ENCODE data around the gene MYO5B. TPM values are rescaled to one million over a fixed set of nuclear protein-coding genes. Genes with fewer than 3 reads are reported as not detected.

MYO5B gene
- total and polyA plus RNA-seq, 10 of the 15 experiments (the other 5 are each of a cell fraction or from before 2014, with no cell fraction given): 2.5 to 4.5 (median 3.3) TPM

- Histone ChIP-seq H3K79me2 (ENCODE audit: control insufficient read depth, insufficient read depth, low read length) (no peaks in the 10 kb centered on the region), H3K4me1 (ENCODE audit: control insufficient read depth, insufficient read depth, low read length) (no peaks in the 10 kb centered on the region), H3K27me3 (replicated peaks in 1 of 2; ENCODE audit: control insufficient read depth in 2 of 2, insufficient read depth in 2 of 2, low read length in 1 of 2) (peaks cover 0 to 3% of the 10 kb centered on the region in 2 experiments; a peak in 1 of 4 replicates), H3K9ac (ENCODE audit: control insufficient read depth, insufficient read depth, low read length) (no peak overlapping the region), H4K20me1 (ENCODE audit: control insufficient read depth, insufficient read depth) (no peaks in the 10 kb centered on the region), H3K27ac (ENCODE audit: control insufficient read depth, insufficient read depth) (no peak overlapping the region), H3K9me3 (replicated peaks; ENCODE audit: control insufficient read depth, insufficient read depth, low read length) (no peaks in the 10 kb centered on the region; the same call in 2 of the 3 replicates), H3K4me2 (ENCODE audit: control insufficient read depth, insufficient read depth) (no peak overlapping the region), H3K4me3 (no peak overlapping the region), H2AFZ (ENCODE audit: control insufficient read depth, low read depth, low read length) (no peak overlapping the region), H3K36me3 (ENCODE audit: control insufficient read depth in 2 of 2, insufficient read depth in 2 of 2, low read length in 1 of 2) (no peaks in the 10 kb centered on the region)
- no peak for DNase-seq (ENCODE audit: low read depth, low spot score)
- CTCF ChIA-PET: interaction anchor here (1.8 kb wide), 1 partner anchor 13 kb away, joined by 5 read pairs; no protein-coding TSS in a partner anchor
- SMC1A ChIA-PET (ENCODE audit: uncharacterized antibody, unreplicated experiment): interaction anchor here (1.1 kb wide), 2 partner anchors 11 to 40 kb away, joined by 3 read pairs; no protein-coding TSS in a partner anchor
- no TSS peak for BruUV-seq (replicated peaks)
- intact Hi-C loops (cut with micrococcal nuclease; ENCODE audit: unreplicated experiment): no loop called here
- in situ Hi-C loops (cut with MboI): no loop called here
- RAD21 ChIA-PET (ENCODE audit: unreplicated experiment): interaction anchor here (1.0 kb wide), 1 partner anchor 16 kb away, joined by 3 read pairs; no protein-coding TSS in a partner anchor
- no peak for ATAC-seq
- no peak for FAIRE-seq
- 44% methylated on average over 2 of the region's 2 CpGs for WGBS (ENCODE audit: insufficient coverage, insufficient replicate concordance, low lambda C conversion rate, missing lambda C conversion rate)
- POLR2A ChIA-PET: no interaction called here
- no peak for TF ChIP-seq ZNF687 (IDR thresholded peaks at IDR 0.05)
- no peak for TF ChIP-seq JUND (IDR thresholded peaks at IDR 0.05; ENCODE audit: low read depth, low read length)
- TF ChIP-seq ZNF217 (IDR thresholded peaks at IDR 0.05): no peak
- no peak for TF ChIP-seq FOXM1 (IDR thresholded peaks at IDR 0.05; ENCODE audit: low read depth, low read length)
- TF ChIP-seq RB1 (IDR thresholded peaks at IDR 0.05; ENCODE audit: borderline replicate concordance): no peak
- no peak for TF ChIP-seq CBX3 (IDR thresholded peaks at IDR 0.05; ENCODE audit: borderline replicate concordance, low read depth)
- TF ChIP-seq EED (IDR thresholded peaks at IDR 0.05; ENCODE audit: low read depth): no peak
- TF ChIP-seq CBFB (IDR thresholded peaks at IDR 0.05; ENCODE audit: low read depth): no peak
- no peak for TF ChIP-seq TBL1XR1 (IDR thresholded peaks at IDR 0.05; ENCODE audit: low read depth, low read length)
- no peak for TF ChIP-seq E4F1 (IDR thresholded peaks at IDR 0.05; ENCODE audit: borderline replicate concordance, partially characterized antibody)
- TF ChIP-seq ESRRA (IDR thresholded peaks at IDR 0.05; ENCODE audit: low read length): no peak
- TF ChIP-seq SIX5 (IDR thresholded peaks at IDR 0.05; ENCODE audit: low read depth, low read length, severe bottlenecking): no peak
- no peak for TF ChIP-seq ZNF24 (IDR thresholded peaks at IDR 0.05)
- no peak for TF ChIP-seq KDM1A (IDR thresholded peaks at IDR 0.05; ENCODE audit: borderline replicate concordance)
- no peak for TF ChIP-seq MAX (IDR thresholded peaks at IDR 0.05; ENCODE audit: low read depth, low read length)
- no peak for TF ChIP-seq PAX5 (IDR thresholded peaks at IDR 0.05; ENCODE audit: borderline replicate concordance, low read depth, low read length)
Measured at GRCh38 chr18:49910986-49911385, 284.0 kb downstream of the MYO5B start.
